ENCODE measurements around the gene PRRX1.
A peak's percentile ranks its signal among the peaks of the same experiment; 100 is the strongest.

Gene PRRX1

GRCh38 chr1:170768929-170769328 lies 105.0 kb downstream of the PRRX1 start:
- no peak for DNase-seq (ENCODE audit: low read depth)

GRCh38 chr1:170769691-170770090 lies 105.8 kb downstream of the PRRX1 start:
- DNase-seq (ENCODE audit: low read depth), result no peak

DNA sequence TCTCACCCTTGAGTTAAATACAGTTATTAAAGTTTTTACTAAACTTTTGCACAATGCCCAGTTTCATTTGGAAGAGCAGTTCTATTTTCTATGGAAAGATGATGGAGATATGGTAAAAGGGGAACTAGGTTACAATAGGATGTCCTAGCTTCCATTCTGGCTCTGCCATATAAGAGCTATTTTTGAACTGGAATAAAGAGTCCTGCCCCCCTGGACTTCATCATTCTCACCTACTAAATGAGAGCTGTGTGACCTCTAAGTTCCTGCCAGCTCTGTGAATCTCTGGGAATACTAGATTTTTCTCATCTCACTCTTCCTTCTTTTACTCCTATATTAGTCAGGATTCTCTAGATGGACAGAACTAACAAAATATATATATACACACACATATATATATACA lies 106.3 kb downstream of the PRRX1 start:
- DNase-seq (ENCODE audit: low read depth), result no peak

DNA sequence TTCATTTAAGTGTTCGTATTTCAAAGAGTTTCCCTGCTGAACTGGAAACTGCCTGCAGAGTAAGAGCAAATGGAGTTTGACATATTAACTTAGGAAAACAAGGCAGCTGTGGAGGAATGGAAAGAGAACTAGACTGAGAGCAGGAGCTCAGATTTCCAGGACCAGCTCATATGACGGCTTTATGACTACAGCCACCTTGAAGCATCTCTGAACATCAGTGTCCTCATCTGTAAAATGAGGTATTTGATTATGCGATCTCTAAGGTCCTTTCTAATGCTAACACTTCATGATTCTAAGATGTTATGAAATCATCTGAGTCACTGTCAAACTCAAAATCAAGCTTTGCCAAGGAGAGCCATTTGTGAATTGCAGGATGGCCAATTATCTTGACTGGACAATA lies 112.3 kb downstream of the PRRX1 start:
- DNase-seq (ENCODE audit: low read depth), result peak; percentile 28

GRCh38 chr1:170776777-170777176 lies 112.8 kb downstream of the PRRX1 start:
- peak; percentile 75 for DNase-seq (ENCODE audit: low read depth)
